Measurements from ENCODE around the gene DSP.

DSP gene

GRCh38 chr6:7545316-7546019 lies 4.0 kb downstream of the DSP start:
- Mint-ChIP-seq H3K4me3 (no peak overlapping the region), H3K27me3 (peaks cover 35% of the 10 kb centered on the region), H3K36me3 (no peaks in the 10 kb centered on the region)

GRCh38 chr6:7546020-7546369 lies 4.5 kb downstream of the DSP start:
- no peak overlapping the region for H3K27ac Mint-ChIP-seq
- peaks cover 31% of the 10 kb centered on the region for H3K27me3 Mint-ChIP-seq
- peaks cover 3% of the 10 kb centered on the region for H3K4me1 Mint-ChIP-seq (ENCODE audit: low read depth)
- H3K9me3 Mint-ChIP-seq (ENCODE audit: low read depth) = no peaks in the 10 kb centered on the region
- no peaks in the 10 kb centered on the region for H3K36me3 Mint-ChIP-seq
- H3K4me3 Mint-ChIP-seq = no peak overlapping the region

More at GRCh38 chr6:7545316-7546019, 4.0 kb downstream of the DSP start:
- H3K4me1 Mint-ChIP-seq (ENCODE audit: low read depth) = peaks cover 7% of the 10 kb centered on the region
- no peak overlapping the region for H3K27ac Mint-ChIP-seq
- no peaks in the 10 kb centered on the region for H3K9me3 Mint-ChIP-seq (ENCODE audit: low read depth)

DNA sequence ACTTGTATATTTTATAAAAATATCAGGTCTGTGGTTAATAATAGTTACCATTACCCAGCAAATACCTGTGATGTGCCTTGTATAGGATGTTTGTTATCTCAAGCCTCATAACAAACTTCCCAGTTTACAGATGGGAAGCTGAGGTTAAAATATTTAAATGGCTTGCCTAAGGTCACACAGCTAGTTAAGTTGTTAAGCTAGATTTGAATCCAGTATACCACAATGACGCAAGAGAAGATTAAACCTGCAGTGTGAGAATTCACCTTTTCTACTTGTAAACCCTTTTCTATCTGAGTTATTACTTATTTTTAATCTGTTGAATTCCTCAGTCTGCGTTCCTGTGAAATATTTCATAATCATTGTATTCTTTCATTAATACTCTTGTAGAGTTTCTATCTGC lies 4.9 kb downstream of the DSP start:
- Mint-ChIP-seq H3K4me1 (ENCODE audit: low read depth) (peaks cover 2% of the 10 kb centered on the region), H3K27me3 (peaks cover 30% of the 10 kb centered on the region), H3K36me3 (no peaks in the 10 kb centered on the region), H3K27ac (no peak overlapping the region), H3K4me3 (no peak overlapping the region), H3K9me3 (ENCODE audit: low read depth) (no peaks in the 10 kb centered on the region)

DNA sequence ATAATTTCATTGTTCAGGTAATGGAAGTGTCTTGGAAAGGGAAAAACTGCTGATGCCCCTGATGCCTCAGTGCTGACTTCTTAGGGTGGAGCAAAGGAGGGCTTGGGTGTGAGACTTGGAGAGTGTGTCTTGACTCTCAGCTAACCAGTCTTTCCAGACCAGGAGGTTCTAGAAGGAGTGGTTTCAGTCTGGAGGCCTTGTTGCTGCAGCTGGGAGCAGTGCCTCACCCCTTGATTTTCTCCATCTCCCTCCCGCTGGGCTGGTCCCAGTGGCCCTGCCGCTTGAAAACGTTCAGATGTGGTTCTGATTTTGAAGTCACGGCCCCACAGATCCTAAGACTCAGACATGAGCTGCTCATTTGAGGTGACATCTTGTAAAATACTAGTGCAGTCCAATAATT lies 5.4 kb downstream of the DSP start:
- Mint-ChIP-seq H3K4me1 (ENCODE audit: low read depth) (no peaks in the 10 kb centered on the region), H3K27me3 (peaks cover 30% of the 10 kb centered on the region), H3K27ac (no peak overlapping the region), H3K9me3 (ENCODE audit: low read depth) (no peaks in the 10 kb centered on the region), H3K36me3 (no peaks in the 10 kb centered on the region), H3K4me3 (no peak overlapping the region)

DNA sequence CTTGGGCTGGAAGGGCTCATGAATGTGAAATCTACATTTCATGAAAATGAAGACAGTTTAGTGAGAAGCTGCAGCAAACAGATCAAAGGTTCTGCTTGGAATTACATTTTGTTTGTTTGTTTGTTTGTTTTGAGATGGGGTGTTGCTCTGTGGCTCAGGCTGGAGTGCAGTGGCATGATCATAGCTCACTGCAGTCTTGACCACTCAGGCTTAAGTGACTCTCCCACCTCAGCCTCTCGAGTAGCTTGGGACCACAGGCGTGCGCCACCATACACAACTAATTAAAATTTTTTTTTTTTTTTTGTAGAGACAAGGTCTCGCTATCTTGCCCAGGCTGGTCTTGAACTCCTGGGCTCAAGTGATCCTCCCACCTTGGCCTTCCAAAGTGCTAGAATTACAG lies 5.8 kb downstream of the DSP start:
- H3K27me3 Mint-ChIP-seq = peaks cover 30% of the 10 kb centered on the region
- no peak overlapping the region for H3K27ac Mint-ChIP-seq
- H3K36me3 Mint-ChIP-seq = no peaks in the 10 kb centered on the region
- no peaks in the 10 kb centered on the region for H3K4me1 Mint-ChIP-seq (ENCODE audit: low read depth)
- no peak overlapping the region for H3K4me3 Mint-ChIP-seq
- no peaks in the 10 kb centered on the region for H3K9me3 Mint-ChIP-seq (ENCODE audit: low read depth)

DNA sequence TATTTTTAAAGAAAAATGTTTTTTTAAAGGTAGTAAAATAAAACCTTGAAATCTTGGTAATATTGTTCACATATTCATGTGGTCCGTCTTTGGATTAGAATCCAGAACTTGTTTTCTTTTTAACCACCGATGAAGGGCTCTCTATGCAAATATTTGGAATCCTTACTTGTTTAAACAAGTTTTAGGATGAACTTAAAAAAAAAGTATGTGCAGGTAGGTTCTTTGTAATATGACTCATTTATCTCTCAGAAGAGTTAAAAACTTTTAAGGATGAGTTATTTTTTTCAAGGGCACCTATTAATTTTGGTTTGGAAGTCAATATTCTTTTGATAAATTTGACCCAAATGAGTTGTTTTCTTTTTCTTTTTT lies 8.9 kb downstream of the DSP start:
- Mint-ChIP-seq H3K4me3 (no peak overlapping the region), H3K9me3 (ENCODE audit: low read depth) (no peaks in the 10 kb centered on the region), H3K36me3 (no peaks in the 10 kb centered on the region), H3K4me1 (ENCODE audit: low read depth) (no peaks in the 10 kb centered on the region), H3K27me3 (peaks cover 24% of the 10 kb centered on the region), H3K27ac (no peak overlapping the region)

- Mint-ChIP-seq H3K4me3 (no peak overlapping the region), H3K9me3 (ENCODE audit: low read depth) (no peaks in the 10 kb centered on the region)
Observed at GRCh38 chr6:7554533-7555275, 13.2 kb downstream of the DSP start.

DNA sequence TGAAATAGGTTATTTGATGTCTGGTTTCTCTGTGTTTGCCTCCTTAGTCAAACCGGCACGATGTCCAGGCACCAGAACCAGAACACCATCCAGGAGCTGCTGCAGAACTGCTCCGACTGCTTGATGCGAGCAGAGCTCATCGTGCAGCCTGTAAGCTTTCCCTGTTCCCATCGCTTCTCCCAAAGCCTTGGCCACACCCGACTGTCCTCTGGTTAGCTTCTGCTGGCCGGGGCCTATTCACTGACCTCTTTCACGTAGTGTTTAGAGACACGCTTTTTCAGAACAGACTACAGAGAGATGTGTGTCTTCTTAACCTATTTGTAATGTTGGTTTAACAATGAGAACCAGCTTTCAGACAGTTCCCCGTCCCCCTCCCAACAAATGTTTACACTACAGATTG lies 14.2 kb downstream of the DSP start:
- no peak overlapping the region for H3K4me3 Mint-ChIP-seq
- no peaks in the 10 kb centered on the region for H3K9me3 Mint-ChIP-seq (ENCODE audit: low read depth)
- H3K27ac Mint-ChIP-seq = no peak overlapping the region
- peaks cover 17% of the 10 kb centered on the region for H3K27me3 Mint-ChIP-seq
- H3K36me3 Mint-ChIP-seq = no peaks in the 10 kb centered on the region
- no peaks in the 10 kb centered on the region for H3K4me1 Mint-ChIP-seq (ENCODE audit: low read depth)

More at GRCh38 chr6:7554533-7555275, 13.2 kb downstream of the DSP start:
- Mint-ChIP-seq H3K27me3 (peaks cover 16% of the 10 kb centered on the region), H3K4me1 (ENCODE audit: low read depth) (no peaks in the 10 kb centered on the region), H3K27ac (no peak overlapping the region), H3K36me3 (no peaks in the 10 kb centered on the region)

DNA sequence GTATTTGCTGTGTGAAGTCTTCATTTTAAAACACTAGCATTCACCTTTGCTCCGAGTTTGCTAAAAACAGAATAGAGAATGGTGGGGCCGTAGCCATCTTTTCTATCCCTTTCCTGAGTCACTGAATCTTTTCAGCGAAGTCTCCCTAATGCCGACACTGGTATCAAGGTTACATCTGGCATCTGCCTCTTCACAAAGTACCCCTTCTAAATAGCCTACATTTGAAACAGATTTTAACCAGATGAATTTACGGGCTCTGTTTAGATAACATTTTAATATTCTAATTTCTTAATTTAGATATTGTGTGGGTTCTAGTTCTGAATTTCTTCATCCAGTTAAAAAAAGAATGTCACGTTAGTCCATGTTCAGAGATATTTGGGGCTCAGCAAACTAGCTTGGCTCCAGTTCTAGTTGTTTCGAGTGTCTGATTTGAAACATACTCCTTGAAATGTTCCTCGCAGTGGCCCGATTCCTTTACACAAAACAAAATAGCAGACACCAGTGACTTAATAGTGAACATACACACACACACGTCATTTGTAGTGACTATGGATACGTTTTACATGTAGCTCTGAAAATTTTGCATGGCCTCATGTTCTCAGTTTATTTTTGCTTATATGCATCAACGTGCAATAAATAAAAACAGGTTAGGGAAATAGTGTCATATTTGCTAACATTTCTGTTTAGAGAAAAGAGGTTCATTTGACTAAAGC lies 15.1 kb downstream of the DSP start:
- Mint-ChIP-seq H3K27ac (no peak overlapping the region), H3K9me3 (ENCODE audit: low read depth) (no peaks in the 10 kb centered on the region), H3K4me1 (ENCODE audit: low read depth) (no peaks in the 10 kb centered on the region), H3K4me3 (no peak overlapping the region), H3K36me3 (no peaks in the 10 kb centered on the region), H3K27me3 (peaks cover 18% of the 10 kb centered on the region)

DNA sequence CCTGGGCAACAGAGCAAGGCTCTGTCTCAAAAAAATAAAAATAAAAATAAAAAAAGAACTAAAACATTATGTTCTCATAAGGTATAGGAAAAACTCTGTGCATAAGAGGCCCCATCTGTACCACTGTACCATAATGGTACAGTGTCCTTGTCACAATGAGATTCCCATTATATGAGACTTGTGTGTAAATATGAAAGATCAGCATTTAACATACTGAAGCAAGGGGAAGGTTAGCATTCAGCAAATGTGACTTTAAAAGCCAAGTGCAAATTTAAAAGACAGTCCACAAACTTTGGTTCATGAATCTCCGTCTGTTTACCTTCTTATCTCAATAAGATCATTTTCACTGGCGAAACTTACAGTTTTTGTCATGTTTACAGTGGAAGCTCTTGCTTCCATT lies 16.2 kb downstream of the DSP start:
- Mint-ChIP-seq H3K4me3 (no peak overlapping the region), H3K27me3 (peaks cover 22% of the 10 kb centered on the region), H3K9me3 (ENCODE audit: low read depth) (no peaks in the 10 kb centered on the region), H3K4me1 (ENCODE audit: low read depth) (no peaks in the 10 kb centered on the region), H3K36me3 (no peaks in the 10 kb centered on the region), H3K27ac (no peak overlapping the region)

GRCh38 chr6:7558781-7559180 lies 17.3 kb downstream of the DSP start:
- Mint-ChIP-seq H3K27ac (no peak overlapping the region), H3K27me3 (peaks cover 25% of the 10 kb centered on the region)

DNA sequence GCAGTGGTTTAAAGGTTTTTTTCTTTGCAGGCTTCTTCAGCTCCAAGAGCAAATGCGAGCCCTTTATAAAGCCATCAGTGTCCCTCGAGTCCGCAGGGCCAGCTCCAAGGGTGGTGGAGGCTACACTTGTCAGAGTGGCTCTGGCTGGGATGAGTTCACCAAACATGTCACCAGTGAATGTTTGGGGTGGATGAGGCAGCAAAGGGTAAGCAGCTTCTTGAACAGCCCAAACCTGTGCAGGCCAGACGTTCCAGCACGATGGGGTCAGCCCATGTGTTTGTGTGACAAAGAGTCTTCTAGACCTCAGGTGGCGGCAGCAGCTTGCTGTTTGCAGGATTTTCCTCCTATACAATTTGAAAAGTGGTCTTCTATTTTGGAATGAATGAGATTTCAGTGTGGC lies 17.7 kb downstream of the DSP start:
- no peak overlapping the region for H3K4me3 Mint-ChIP-seq
- H3K4me1 Mint-ChIP-seq (ENCODE audit: low read depth) = no peaks in the 10 kb centered on the region
- H3K27ac Mint-ChIP-seq = no peak overlapping the region
- no peaks in the 10 kb centered on the region for H3K36me3 Mint-ChIP-seq
- no peaks in the 10 kb centered on the region for H3K9me3 Mint-ChIP-seq (ENCODE audit: low read depth)
- peaks cover 25% of the 10 kb centered on the region for H3K27me3 Mint-ChIP-seq

More at GRCh38 chr6:7558781-7559180, 17.3 kb downstream of the DSP start:
- H3K4me3 Mint-ChIP-seq = no peak overlapping the region
- H3K4me1 Mint-ChIP-seq (ENCODE audit: low read depth) = no peaks in the 10 kb centered on the region
- no peaks in the 10 kb centered on the region for H3K9me3 Mint-ChIP-seq (ENCODE audit: low read depth)
- no peaks in the 10 kb centered on the region for H3K36me3 Mint-ChIP-seq

GRCh38 chr6:7559651-7560385 lies 18.3 kb downstream of the DSP start:
- no peaks in the 10 kb centered on the region for H3K9me3 Mint-ChIP-seq (ENCODE audit: low read depth)
- H3K27me3 Mint-ChIP-seq = peaks cover 25% of the 10 kb centered on the region
- no peak overlapping the region for H3K27ac Mint-ChIP-seq
- no peaks in the 10 kb centered on the region for H3K36me3 Mint-ChIP-seq
- H3K4me1 Mint-ChIP-seq (ENCODE audit: low read depth) = no peaks in the 10 kb centered on the region
- no peak overlapping the region for H3K4me3 Mint-ChIP-seq

- Mint-ChIP-seq H3K4me3 (no peak overlapping the region), H3K4me1 (ENCODE audit: low read depth) (no peaks in the 10 kb centered on the region), H3K27ac (no peak overlapping the region), H3K36me3 (no peaks in the 10 kb centered on the region), H3K27me3 (peaks cover 22% of the 10 kb centered on the region), H3K9me3 (ENCODE audit: low read depth) (no peaks in the 10 kb centered on the region)
Observed at GRCh38 chr6:7561153-7561964, 19.9 kb downstream of the DSP start.
